ENCODE results near the gene JMJD8. TPM values are rescaled to one million over a fixed set of nuclear protein-coding genes. Genes with fewer than 3 reads are reported as not detected.
A peak's percentile ranks its signal among the peaks of the same experiment; 100 is the strongest.

The JMJD8 gene
- total and polyA plus RNA-seq, 9 of the 15 experiments (the other 6 are each of a cell fraction or from before 2014, with no cell fraction given): 1.2 to 50.6 (median 29.3) TPM

- TF ChIP-seq RBFOX2 (IDR thresholded peaks at IDR 0.05; ENCODE audit: low read depth, low read length): peak; percentile 83
- no peak for TF ChIP-seq ZBTB49 (CRISPR knock-in tag; IDR thresholded peaks at IDR 0.05; ENCODE audit: borderline replicate concordance)
- TF ChIP-seq C11orf30 (IDR thresholded peaks at IDR 0.05; ENCODE audit: low read depth): peak; percentile 70
- no peak for TF ChIP-seq ZNF707 (CRISPR knock-in tag; conservative IDR thresholded peaks at IDR 0.05)
- peak; percentile 58 for TF ChIP-seq POLR2B (IDR thresholded peaks at IDR 0.05; ENCODE audit: low read depth, partially characterized antibody)
- TF ChIP-seq CREB3 (tag; conservative IDR thresholded peaks at IDR 0.05; ENCODE audit: low read depth): no peak
- TF ChIP-seq SNIP1 (IDR thresholded peaks at IDR 0.05; ENCODE audit: low read depth): no peak
- TF ChIP-seq GMEB1 (CRISPR knock-in tag; IDR thresholded peaks at IDR 0.05): 0 out of 2 replicates have a peak, but pooled peaks have one; percentile 43
- no peak for TF ChIP-seq XRCC3 (IDR thresholded peaks at IDR 0.05)
- peak; percentile 54; the same call in 1 of the 2 replicates for TF ChIP-seq ZBTB33 (CRISPR knock-in tag; IDR thresholded peaks at IDR 0.05)
- peak; percentile 87 for TF ChIP-seq SP1 (CRISPR knock-in tag; IDR thresholded peaks at IDR 0.05)
- TF ChIP-seq TEAD1 (CRISPR knock-in tag; IDR thresholded peaks at IDR 0.05): no peak; a peak in 1 of 4 replicates
- TF ChIP-seq MYNN (IDR thresholded peaks at IDR 0.05): peak; percentile 36; the same call in 1 of the 2 replicates
- no peak for TF ChIP-seq MYNN (CRISPR knock-in tag; IDR thresholded peaks at IDR 0.05)
- no peak; the same call in 1 of the 2 replicates for TF ChIP-seq STAT5A (IDR thresholded peaks at IDR 0.05; ENCODE audit: borderline replicate concordance, low read length)
- no peak for TF ChIP-seq KLF6 (CRISPR knock-in tag; IDR thresholded peaks at IDR 0.05; ENCODE audit: borderline replicate concordance)
- TF ChIP-seq ZBTB34 (CRISPR knock-in tag; IDR thresholded peaks at IDR 0.05): no peak
These were observed at the start of gene JMJD8 (continued) for GRCh38 chr16:684071-684794.

Measured in K562 (cell line).